GM19372 (cell line): ENCODE results near the gene NUDT8.
"Not testable (repeated sequence)": the region's sequence is repeated elsewhere in the genome, so short reads cannot be mapped to it uniquely, and the experiment has no call there.

Experiments
- ATAC-seq: cut with Tn5 transposase; IDR thresholded peaks from one replicate; pipeline ENCODE4 v1.9.1; 2021; ENCODE audit warnings: mild to moderate bottlenecking, low read depth, moderate library complexity; ENCODE audit not compliant: unreplicated experiment

Gene NUDT8

GRCh38 chr11:67662142-67662834, 32.6 kb upstream of the NUDT8 start:
- ATAC-seq, result no peak

GRCh38 chr11:67660752-67661151, 31.0 kb upstream of the NUDT8 start:
- ATAC-seq, result not testable (repeated sequence)

DNA sequence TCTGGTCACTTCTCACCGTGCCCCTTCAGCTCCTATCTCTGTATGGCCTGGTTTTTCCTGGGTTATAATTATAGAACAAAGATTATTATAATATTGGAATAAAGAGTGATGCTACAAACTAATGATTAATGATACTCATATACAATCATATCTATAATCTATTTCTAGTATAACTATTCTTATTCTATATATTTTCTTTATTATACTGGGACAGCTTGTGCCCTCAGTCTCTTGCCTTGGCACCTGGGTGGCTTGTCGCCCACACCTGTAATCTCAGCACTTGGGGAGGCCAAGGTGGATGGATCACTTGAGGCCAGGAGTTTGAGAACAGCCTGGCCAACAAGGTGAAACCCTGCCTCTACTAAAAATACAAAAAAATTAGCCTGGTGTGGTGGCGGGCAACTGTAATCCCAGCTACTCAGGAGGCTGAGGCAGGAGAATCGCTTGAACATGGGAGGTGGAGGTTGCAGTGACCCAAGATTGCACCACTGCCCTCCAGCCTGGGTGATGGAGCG, 30.0 kb upstream of the NUDT8 start:
- ATAC-seq, result not testable (repeated sequence)

- no peak for ATAC-seq
Observed at GRCh38 chr11:67657300-67657699, 27.6 kb upstream of the NUDT8 start.

DNA sequence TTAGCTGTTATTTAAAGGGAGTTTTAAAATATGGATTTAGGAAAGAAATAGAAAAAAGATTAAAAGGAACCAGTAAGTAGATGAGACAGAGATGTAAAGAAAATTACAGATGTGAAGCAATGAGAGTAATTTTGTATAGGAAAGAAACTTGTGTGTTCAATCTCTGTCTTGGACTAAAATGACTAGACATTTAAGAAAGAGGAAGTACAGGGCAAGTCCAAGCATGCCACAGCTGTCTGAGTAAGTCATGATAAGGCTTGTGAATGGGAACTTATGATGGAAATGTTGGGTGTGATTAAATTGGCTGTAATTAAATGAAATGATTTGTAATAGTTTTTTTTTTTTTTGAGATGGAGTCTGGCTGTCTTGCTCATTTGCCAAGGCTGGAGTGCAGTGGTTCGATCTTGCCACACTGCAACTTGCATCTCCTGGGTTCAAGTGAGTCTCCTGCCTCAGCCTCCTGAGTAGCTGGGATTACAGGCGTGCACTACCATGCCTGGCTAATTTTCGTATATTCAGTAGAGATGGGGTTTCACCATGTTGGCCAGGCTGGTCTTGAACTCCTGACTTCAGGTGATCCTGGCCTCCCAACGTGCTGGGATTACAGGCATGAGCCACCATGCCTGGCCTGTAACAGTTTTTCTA, 26.7 kb upstream of the NUDT8 start:
- no peak for ATAC-seq

DNA sequence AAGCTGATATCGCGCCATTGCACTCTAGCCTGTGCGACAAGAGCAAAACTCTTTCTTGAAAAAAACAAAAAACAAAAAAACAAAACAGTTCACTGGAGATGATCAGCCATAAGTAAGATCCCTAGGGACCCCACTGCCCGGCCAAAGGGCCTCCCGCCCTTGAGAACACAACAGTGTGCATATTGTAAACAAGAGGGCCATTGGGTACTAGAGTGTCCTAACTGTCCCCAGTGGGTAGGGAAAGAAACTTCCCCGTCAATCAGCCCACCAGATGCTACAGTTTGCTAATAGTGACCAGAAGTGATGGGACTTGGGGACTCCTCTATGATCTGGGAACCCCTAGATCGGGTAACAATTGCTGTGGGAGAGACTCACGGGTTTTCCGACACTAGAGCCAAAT, 24.5 kb upstream of the NUDT8 start:
- ATAC-seq, result no peak

DNA sequence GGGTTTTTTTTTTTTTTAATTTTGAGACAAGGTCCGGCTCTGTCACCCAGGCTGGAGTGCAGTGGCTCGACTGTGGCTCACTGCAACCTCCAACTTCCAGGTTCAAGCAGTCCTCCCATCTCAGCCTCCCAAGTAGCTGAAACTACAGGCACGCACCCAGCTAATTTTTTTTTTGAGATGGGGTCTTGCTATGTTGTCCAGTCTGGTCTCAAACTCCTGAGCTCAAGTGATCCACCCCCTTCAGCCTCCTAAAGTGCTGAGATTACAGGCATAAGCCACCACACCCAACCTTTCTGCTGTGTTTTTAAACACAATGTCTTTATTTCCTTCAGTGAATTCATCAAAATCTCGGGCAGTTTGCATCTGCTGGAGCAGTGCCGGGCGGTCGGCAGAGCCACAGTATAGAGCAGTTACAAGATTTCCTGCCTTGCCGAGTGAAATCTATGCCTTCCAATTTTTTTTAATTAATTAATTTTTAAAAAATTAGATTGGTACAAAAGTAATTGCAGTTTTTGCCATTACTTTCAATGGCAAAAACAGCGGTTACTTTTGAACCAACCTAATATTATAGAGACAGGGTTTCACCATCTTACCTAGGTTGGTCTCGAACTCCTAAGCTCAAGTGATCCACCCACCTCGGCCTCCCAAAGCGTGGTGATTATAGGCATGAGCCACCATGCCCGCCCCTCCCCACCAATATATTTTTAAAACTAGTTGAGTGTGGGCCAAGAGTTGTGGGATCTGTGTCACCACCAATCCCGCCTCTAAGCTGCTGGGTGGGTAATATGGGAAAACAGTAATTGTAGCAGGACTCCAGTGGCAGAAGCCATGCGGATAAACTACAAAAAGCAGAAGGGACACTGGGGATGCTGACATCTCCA, 23.5 kb upstream of the NUDT8 start:
- no peak for ATAC-seq

GRCh38 chr11:67651976-67652781, 22.4 kb upstream of the NUDT8 start:
- ATAC-seq, result no peak

GRCh38 chr11:67649634-67650510, 20.1 kb upstream of the NUDT8 start:
- no peak for ATAC-seq

- no peak for ATAC-seq
Observed at GRCh38 chr11:67648796-67649613, 19.3 kb upstream of the NUDT8 start.

GRCh38 chr11:67648140-67648795, 18.5 kb upstream of the NUDT8 start:
- ATAC-seq, result no peak

- ATAC-seq, result no peak
Observed at GRCh38 chr11:67647471-67647870, 17.7 kb upstream of the NUDT8 start.

DNA sequence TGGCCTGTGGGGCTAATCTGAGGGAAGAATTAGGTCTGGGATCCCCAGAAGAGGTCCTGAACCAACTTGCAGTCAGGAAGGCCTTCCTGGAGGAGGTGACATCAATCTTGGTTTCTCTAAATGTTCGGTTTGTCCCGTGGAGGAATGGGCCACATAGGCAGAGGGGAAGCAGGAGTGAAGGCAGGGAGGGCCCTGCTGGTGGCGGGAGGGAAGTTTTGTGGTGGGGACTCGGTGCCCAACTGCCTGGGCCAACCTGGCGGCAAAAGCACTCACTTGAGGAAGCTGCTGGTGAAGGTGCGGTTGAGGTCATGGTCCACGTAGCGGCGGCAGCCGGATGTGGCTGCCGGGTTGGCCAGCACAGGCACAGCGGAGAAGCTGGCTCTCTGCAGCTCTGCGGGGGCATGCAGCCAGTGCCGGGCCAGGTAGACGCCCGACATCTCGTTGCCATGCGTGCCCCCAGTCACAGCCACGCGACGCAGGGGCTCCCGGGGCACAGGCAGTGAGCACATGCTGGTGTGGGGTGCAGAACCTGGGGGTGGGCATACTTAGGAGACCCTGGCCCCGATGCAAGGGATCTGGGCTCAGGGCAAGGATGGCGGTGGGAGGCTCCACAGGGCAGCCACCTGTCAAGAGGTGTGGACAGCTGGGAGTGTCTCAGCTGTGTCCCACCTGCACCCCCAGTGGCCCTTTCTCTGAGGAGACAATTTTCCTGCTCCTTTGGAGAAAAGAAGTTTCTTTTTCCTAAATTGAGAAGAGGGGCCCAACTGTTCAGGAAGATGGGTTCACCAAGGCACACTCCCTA, 17.0 kb upstream of the NUDT8 start:
- ATAC-seq, result no peak

DNA sequence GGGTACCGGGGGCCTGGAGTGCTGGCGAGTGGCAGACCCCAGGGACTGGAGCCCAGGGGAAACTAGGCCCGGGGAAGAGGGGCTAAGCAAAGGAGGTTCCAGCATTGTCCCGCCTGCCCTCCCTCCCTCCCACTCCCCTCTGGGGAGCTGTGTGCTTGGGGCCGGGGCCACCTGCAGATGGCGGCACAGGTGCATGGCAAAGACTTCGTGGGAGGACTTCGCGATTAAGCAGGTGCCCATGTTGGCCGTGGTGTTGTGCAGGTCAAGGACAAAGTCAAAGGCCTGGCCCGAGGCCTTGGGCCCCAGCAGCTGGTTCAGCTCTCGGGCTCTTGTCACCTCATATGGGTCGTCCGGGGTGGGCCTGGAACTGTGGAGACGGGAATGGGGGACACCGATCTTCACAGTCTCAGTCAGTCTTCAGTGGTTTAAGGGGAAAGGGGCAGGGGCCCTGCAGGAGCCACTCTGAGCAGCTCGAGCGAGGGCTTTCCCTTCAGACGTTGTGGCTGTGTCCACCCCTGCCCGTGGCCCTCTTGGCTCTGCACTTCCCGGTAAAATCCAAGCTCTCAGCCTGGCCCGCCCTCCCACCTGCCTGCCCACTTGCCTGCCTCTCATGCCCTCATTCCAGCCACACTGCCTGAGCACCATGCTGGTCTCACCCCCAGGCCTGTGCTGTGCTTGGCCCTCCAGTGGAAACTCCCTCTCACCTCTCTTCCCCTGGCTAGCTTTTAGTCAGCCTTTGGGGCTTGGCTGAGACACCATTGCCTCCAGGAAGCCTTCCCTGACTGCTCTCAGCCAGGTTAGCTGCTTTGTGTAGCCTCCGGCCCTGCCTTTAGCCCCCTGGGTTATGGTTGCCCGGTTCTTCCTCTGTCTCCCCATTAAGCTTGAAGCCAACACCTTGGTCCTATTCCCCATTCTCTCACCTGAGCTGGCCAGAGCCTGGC, 16.1 kb upstream of the NUDT8 start:
- no peak for ATAC-seq

DNA sequence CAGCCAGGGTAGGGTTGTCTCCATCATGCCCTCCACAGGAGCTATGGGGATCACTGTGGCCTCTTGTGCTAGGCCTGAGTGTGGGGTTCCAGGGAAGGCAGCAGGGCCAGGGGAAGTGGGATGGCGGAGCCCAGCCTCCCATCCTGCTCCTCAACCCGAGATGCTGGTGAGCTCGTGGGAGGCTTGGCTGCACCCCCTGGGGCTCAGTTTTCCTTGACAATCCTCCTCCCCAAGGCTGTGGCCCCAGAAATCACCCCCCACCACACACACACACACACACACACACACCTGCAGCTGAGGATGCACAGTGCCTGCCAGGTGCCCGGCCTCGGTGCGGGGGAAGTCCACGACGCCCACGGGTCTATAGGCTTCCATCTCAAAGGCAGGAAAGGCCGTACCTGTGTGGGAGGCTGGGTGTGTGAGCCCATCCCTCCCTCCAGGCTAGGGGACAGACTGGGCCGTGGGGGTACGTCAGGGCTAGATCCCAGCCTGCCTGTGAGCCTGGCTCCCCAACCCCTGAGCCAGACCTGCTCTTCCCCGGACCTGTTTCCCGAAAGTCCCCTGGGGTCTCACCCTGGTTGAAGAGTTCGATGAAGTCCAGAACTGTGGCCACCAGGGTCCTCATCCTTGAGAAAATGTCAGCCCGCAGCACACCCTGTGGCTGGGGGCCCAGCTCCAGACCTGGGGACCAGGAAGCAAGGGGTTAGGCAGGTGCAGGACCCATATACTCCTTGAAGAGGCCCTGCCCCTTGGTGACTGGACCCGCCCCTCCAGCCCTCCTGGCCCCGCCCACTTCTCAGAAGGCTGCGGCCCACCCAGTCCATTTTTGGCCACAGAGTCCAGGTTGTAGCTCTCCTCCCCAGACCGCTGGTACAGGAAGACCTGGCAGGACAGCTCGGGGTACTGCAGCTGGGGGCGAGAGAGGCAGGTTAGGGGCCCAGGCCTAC, 15.0 kb upstream of the NUDT8 start:
- no peak for ATAC-seq
